ENCODE results near the gene LTBP1. TPM values are rescaled to one million over a fixed set of nuclear protein-coding genes. Genes with fewer than 3 reads are reported as not detected.

The LTBP1 gene
- total and polyA plus RNA-seq, 2 of the 13 experiments (the other 11 are each of a cell fraction or from before 2014, with no cell fraction given), result 0.12 to 0.22 TPM

GRCh38 chr2:33317369-33318007, 370.7 kb downstream of the LTBP1 start:
- peaks cover 0 to 3% of the 10 kb centered on the region in 2 experiments; a peak in 2 of 5 replicates for H3K27me3 ChIP-seq (ENCODE audit: control insufficient read depth in 1 of 2, insufficient read depth in 2 of 2, low read length in 2 of 2)
- H4K20me1 ChIP-seq (ENCODE audit: insufficient read depth, low read length), result no peaks in the 10 kb centered on the region
- CTCF ChIA-PET (ENCODE audit: low intra/inter-chr PET ratio, low total read pairs), result no interaction called here
- H3K27ac ChIP-seq (ENCODE audit: extremely low read length, insufficient read depth, low read length), result no peak overlapping the region
- under 1% methylated on average over 5 of the region's 5 CpGs for WGBS (ENCODE audit: low lambda C conversion rate)
- no peaks in the 10 kb centered on the region for H3K36me3 ChIP-seq (replicated peaks in 1 of 2; ENCODE audit: control insufficient read depth in 1 of 2, insufficient read depth in 2 of 2, low read length in 2 of 2)
- H3K9ac ChIP-seq (ENCODE audit: insufficient read depth, low read depth, low read length), result no peak overlapping the region
- no peak for FAIRE-seq
- H3K4me2 ChIP-seq (ENCODE audit: low read depth, low read length), result no peak overlapping the region
- no peaks in the 10 kb centered on the region for H3K9me3 ChIP-seq (ENCODE audit: low read length)
- ATAC-seq, result no peak
- H3K79me2 ChIP-seq (ENCODE audit: insufficient read depth, low read length), result no peaks in the 10 kb centered on the region
- no peak overlapping the region for H2AFZ ChIP-seq (ENCODE audit: low read length)
- in situ Hi-C loops (cut with HindIII; ENCODE audit: extremely low pct_ligation_motif_present, low pct_unique_long_range_greater_than_20kb) (no loop called here), intact Hi-C loops (cut with micrococcal nuclease; ENCODE audit: unreplicated experiment) (no loop called here)
- H3K4me3 ChIP-seq (replicated peaks in 1 of 3; ENCODE audit: insufficient read depth in 1 of 3, low read depth in 2 of 3, low read length in 3 of 3), result no peak overlapping the region
- DNase-seq (ENCODE audit: low spot score), result no peak
- BruUV-seq (replicated peaks), result no TSS peak
- POLR2A ChIA-PET, result no interaction called here
- no peaks in the 10 kb centered on the region for H3K4me1 ChIP-seq (ENCODE audit: insufficient read depth, low read length)
- no peak for TF ChIP-seq LBX2 (CRISPR knock-in tag; IDR thresholded peaks at IDR 0.05; ENCODE audit: borderline replicate concordance)
- TF ChIP-seq ZBTB40 (IDR thresholded peaks at IDR 0.05), result no peak
- TF ChIP-seq ZBTB40 (CRISPR knock-in tag; IDR thresholded peaks at IDR 0.05), result no peak
- TF ChIP-seq U2AF2 (IDR thresholded peaks at IDR 0.05; ENCODE audit: low read depth, low read length), result no peak
- TF ChIP-seq MLX (CRISPR knock-in tag; IDR thresholded peaks at IDR 0.05), result no peak
- no peak for TF ChIP-seq EED (CRISPR knock-in tag; IDR thresholded peaks at IDR 0.05)
- no peak for TF ChIP-seq ZNF557 (CRISPR knock-in tag; IDR thresholded peaks at IDR 0.05)
- no peak for TF ChIP-seq ZNF639 (CRISPR knock-in tag; conservative IDR thresholded peaks at IDR 0.05)
- no peak for TF ChIP-seq TFDP2 (CRISPR knock-in tag; IDR thresholded peaks at IDR 0.05)
- no peak for TF ChIP-seq PRPF4 (IDR thresholded peaks at IDR 0.05; ENCODE audit: low read depth, low read length, poor library complexity, severe bottlenecking)

All from HepG2 (cell line).